Activated B cell treated with CpG ODN at 0.5 μM for 24 hours (primary cell): ENCODE measurements around the gene SMIM38. TPM values are rescaled to one million over a fixed set of nuclear protein-coding genes. Genes with fewer than 3 reads are reported as not detected.

Experiments
- ATAC-seq: fragments of 200-7000 bp; cut with Tn5 transposase; one replicate; pipeline ENCODE4 v1.10.0; 2021; ENCODE audit warnings: low read depth, mild to moderate bottlenecking, moderate library complexity
- CTCF ChIA-PET: fragments of 350-600 bp; sonication (Branson Sonifier 250); formaldehyde crosslinking; loops from one replicate; lab custom pipeline; 2021; ENCODE audit warnings: antibody characterized with exemption; lab: Charles Lee
- POLR2A ChIA-PET: fragments of 350-600 bp; sonication (Branson Sonifier 250); formaldehyde crosslinking; loops from one replicate; lab custom pipeline; 2021; ENCODE audit warnings: antibody characterized with exemption; lab: Charles Lee
- DNase-seq: peaks from one replicate; pipeline ENCODE4 v3.0.0; 2022
- H3K27ac Mint-ChIP-seq: one replicate; pipeline ENCODE4 v1.8.0; 2020; ENCODE audit warnings: mixed read lengths
- H3K27me3 Mint-ChIP-seq: one replicate; pipeline ENCODE4 v1.8.0; 2021; ENCODE audit warnings: mixed read lengths
- H3K36me3 Mint-ChIP-seq: one replicate; pipeline ENCODE4 v1.8.0; 2021; ENCODE audit warnings: low read depth, mixed read lengths
- H3K4me1 Mint-ChIP-seq: one replicate; pipeline ENCODE4 v1.8.0; 2021; ENCODE audit warnings: mixed read lengths
- H3K4me3 Mint-ChIP-seq: one replicate; pipeline ENCODE4 v1.8.0; 2020; ENCODE audit warnings: mild to moderate bottlenecking, mixed read lengths
- H3K9me3 Mint-ChIP-seq: one replicate; pipeline ENCODE4 v1.8.0; 2020; ENCODE audit warnings: mixed read lengths
- intact Hi-C: fragments of 100-400 bp; cut with micrococcal nuclease; formaldehyde crosslinking; loops from one replicate; pipeline ENCODE4 v1.15.1; 2024
- total RNA-seq: library from RNA; stranded (reverse); gene quantifications from 2 replicates; pipeline ENCODE4 v1.2.3, GENCODE V29; 2022
- TF ChIP-seq, protein P1 (sequence below): fragments of 200-600 bp; IDR thresholded peaks from one replicate; pipeline ENCODE4 v1.8.0; 2022; ENCODE audit warnings: antibody characterized with exemption, mild to moderate bottlenecking

Gene SMIM38
- total RNA-seq, 1 donor from 2014 or later: 2.7 TPM

DNA sequence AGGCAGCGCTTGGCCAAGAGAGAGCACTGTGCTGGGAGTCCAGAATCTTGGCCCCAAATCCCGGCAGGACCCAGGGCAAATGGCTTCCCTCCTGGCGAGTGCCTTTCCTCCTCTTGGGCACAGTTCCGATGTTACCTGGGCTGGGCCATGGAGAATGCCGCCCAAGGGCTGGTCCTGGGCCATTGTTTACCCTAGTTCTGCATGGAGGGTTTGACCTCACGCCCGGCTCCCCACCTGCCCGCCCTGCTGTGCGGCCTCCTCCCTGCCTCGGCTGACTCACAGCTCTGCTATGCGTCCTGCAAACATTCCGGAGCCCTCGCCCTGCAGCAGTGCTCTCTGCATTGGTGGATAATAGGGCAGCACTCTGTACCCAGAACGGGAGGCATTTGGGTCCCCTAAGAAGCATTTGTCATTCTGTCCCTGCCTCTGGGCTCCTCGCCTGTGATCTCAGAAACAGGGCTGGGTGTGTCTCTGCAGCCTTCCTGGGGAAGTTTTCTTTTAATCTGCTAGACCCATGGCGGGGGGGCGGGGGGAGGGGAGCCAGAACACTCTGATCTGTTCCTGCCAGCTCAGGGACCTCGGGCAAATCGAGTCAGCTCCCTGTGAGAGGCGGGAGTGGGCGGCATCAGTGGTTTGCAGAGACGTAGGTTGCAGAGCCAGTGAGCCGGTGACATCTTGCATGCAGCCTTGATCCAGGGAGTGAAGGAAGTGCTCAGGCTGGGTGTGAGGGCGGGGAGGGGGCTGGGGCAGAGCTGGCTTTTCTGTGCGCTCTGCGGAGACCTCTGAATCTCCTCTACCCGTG lies 32.9 kb upstream of the SMIM38 start:
- H3K36me3 Mint-ChIP-seq: no peaks in the 10 kb centered on the region
- CTCF ChIA-PET: no interaction called here
- H3K27ac Mint-ChIP-seq: no peak overlapping the region
- ATAC-seq (peak; percentile 61), DNase-seq (no peak)
- POLR2A ChIA-PET: interaction anchor here (1.0 kb wide), 1 partner anchor 175 kb away, joined by 3 read pairs; no protein-coding TSS in a partner anchor
- TF ChIP-seq, protein P1, sequence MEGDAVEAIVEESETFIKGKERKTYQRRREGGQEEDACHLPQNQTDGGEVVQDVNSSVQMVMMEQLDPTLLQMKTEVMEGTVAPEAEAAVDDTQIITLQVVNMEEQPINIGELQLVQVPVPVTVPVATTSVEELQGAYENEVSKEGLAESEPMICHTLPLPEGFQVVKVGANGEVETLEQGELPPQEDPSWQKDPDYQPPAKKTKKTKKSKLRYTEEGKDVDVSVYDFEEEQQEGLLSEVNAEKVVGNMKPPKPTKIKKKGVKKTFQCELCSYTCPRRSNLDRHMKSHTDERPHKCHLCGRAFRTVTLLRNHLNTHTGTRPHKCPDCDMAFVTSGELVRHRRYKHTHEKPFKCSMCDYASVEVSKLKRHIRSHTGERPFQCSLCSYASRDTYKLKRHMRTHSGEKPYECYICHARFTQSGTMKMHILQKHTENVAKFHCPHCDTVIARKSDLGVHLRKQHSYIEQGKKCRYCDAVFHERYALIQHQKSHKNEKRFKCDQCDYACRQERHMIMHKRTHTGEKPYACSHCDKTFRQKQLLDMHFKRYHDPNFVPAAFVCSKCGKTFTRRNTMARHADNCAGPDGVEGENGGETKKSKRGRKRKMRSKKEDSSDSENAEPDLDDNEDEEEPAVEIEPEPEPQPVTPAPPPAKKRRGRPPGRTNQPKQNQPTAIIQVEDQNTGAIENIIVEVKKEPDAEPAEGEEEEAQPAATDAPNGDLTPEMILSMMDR: no peak
- H3K4me1 Mint-ChIP-seq: peaks cover 25% of the 10 kb centered on the region
- H3K9me3 Mint-ChIP-seq: peaks cover 4% of the 10 kb centered on the region
- peak overlapping the region; percentile 19 for H3K4me3 Mint-ChIP-seq
- intact Hi-C loops: loop anchor here (5.0 kb wide), 1 partner anchor 44 kb away; no protein-coding TSS in a partner anchor
- peaks cover 3% of the 10 kb centered on the region for H3K27me3 Mint-ChIP-seq

DNA sequence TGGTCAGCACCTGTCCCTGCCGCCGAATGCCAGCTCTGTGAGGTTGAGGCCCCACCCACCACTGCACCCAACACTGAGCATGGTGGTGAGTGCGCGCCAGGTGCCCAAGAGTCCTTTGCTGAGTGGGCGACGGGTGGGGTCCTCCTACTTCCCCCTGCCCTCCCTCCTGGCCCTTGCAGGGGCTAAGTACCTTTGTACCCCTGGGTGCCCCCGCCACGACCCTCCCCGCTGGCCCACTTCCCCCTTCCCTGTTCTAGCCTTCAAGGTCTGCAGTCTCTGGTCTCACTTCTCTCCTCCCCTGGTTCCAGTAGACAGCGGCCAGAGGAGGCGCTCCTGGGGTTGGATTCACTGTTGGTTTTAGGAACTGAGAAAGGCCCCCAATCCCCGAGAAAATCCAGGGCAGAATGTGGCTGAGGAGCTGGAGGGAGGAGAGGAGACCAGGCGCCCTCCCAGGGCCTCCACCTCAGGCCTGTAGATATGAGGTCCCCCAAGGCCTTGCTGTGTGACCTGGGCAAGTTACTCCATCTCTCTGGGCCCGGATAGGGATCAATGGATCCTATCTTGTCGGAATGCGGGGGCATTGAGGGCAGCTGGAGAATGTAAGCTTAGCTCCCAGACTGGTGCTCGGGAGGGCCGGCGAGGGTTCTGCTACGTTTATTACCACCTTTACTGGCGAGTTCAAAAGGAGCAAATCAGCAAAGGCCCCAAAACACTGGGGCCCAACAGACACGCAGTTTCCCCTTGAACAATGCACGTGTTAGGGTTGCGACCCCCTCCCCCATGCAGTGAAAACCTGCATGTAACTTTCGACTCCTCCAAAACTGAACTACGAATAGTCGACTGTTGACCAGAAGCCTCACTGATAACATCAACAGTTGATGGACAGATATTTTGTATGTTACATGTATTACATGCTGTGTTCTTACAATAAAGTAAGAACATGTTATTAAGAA lies 31.9 kb upstream of the SMIM38 start:
- POLR2A ChIA-PET: interaction anchor here (1.0 kb wide), 1 partner anchor 174 kb away, joined by 3 read pairs; no protein-coding TSS in a partner anchor
- CTCF ChIA-PET: no interaction called here
- peaks cover 3% of the 10 kb centered on the region for H3K27me3 Mint-ChIP-seq
- ATAC-seq (peak; percentile 25), DNase-seq (no peak)
- peaks cover 10% of the 10 kb centered on the region for H3K9me3 Mint-ChIP-seq
- no peaks in the 10 kb centered on the region for H3K36me3 Mint-ChIP-seq
- no peak overlapping the region for H3K4me3 Mint-ChIP-seq
- H3K4me1 Mint-ChIP-seq: peaks cover 25% of the 10 kb centered on the region
- intact Hi-C loops: loop anchor here (5.0 kb wide), 1 partner anchor 43 kb away; no protein-coding TSS in a partner anchor
- TF ChIP-seq, protein P1: no peak
- no peak overlapping the region for H3K27ac Mint-ChIP-seq

DNA sequence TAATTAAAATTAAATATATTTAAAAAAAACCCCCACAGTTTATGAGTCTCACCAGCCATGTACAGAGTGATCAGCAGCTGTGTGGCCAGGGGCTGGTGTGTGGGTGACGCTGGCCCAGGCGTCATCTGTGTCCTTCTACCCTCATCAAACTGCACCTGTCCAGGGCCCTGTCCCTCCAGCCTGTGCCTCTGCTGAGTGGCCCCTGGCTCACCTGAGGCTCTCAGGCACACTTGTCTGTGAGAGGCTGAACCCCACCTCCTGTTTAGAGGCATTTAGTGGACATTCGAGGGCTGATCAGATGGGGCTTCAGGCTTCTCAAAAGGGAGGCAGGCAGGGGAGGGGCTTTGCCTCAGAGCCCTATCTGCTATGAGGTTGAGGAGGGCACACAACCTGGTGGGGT lies 29.9 kb upstream of the SMIM38 start:
- Mint-ChIP-seq H3K36me3 (no peaks in the 10 kb centered on the region), H3K27ac (no peak overlapping the region), H3K4me3 (no peak overlapping the region), H3K9me3 (peaks cover 9% of the 10 kb centered on the region), H3K4me1 (peaks cover 24% of the 10 kb centered on the region), H3K27me3 (peaks cover 2% of the 10 kb centered on the region)
- POLR2A ChIA-PET: no interaction called here
- DNase-seq (no peak), ATAC-seq (no peak)
- TF ChIP-seq, protein P1: no peak
- CTCF ChIA-PET: no interaction called here
- intact Hi-C loops: no loop called here

DNA sequence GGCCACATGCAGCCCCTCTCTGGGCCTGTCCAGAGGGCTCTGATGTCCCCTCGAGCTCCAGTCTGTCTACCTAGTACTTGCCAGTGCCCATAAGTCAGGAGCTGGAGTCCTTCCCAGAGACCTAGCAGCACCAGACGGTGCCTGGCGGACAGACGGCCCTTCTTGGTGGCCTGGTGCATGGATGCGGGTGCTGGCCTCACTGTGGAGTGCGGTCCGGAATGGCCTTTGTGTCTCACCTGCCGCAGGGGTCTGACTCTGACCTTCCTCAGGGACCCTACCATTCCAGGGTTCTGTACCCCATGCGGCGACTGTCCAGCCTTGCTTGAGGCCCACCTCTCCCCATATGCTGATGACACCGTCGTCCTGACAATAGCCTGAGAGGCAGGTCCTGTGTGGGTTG lies 29.4 kb upstream of the SMIM38 start:
- Mint-ChIP-seq H3K9me3 (peaks cover 9% of the 10 kb centered on the region), H3K4me1 (peaks cover 22% of the 10 kb centered on the region), H3K36me3 (no peaks in the 10 kb centered on the region), H3K4me3 (no peak overlapping the region), H3K27ac (no peak overlapping the region), H3K27me3 (peaks cover 2% of the 10 kb centered on the region)
- ChIA-PET CTCF (no interaction called here), POLR2A (no interaction called here)
- TF ChIP-seq, protein P1: no peak
- DNase-seq (no peak), ATAC-seq (no peak)
- intact Hi-C loops: no loop called here
